Measurements from ENCODE around the gene ZNF302. TPM values are rescaled to one million over a fixed set of nuclear protein-coding genes. Genes with fewer than 3 reads are reported as not detected.

ZNF302 gene
- total RNA-seq, 1 experiment from 2014 or later = 27.7 TPM

GRCh38 chr19:34731019-34731829, 53.7 kb downstream of the ZNF302 start:
- Histone ChIP-seq H3K27me3 (replicated peaks; ENCODE audit: insufficient read depth, low read depth, low read length, poor library complexity) (no peaks in the 10 kb centered on the region), H3K27ac (ENCODE audit: low read depth, low read length, poor library complexity, severe bottlenecking) (no peak overlapping the region), H3K36me3 (ENCODE audit: insufficient read depth, low read length, poor library complexity, severe bottlenecking) (no peaks in the 10 kb centered on the region), H3K9me3 (ENCODE audit: low read depth, low read length, poor library complexity, severe bottlenecking) (no peaks in the 10 kb centered on the region), H3K4me1 (ENCODE audit: insufficient read depth, low read length, poor library complexity, severe bottlenecking) (no peaks in the 10 kb centered on the region), H3K4me3 (ENCODE audit: low read depth, low read length, poor library complexity, severe bottlenecking) (no peak overlapping the region)
- CTCF ChIA-PET = no interaction called here
- no peak for DNase-seq (ENCODE audit: low spot score)
- intact Hi-C loops (cut with micrococcal nuclease; ENCODE audit: unreplicated experiment) = no loop called here
- BruUV-seq (replicated peaks) = no TSS peak
- POLR2A ChIA-PET (ENCODE audit: low non-redundant PET) = no interaction called here
- no peak for TF ChIP-seq EZH2 (IDR thresholded peaks at IDR 0.05; ENCODE audit: borderline replicate concordance, low read depth, low read length, poor library complexity, severe bottlenecking)
- no peak for TF ChIP-seq CTCF (conservative IDR thresholded peaks at IDR 0.05; ENCODE audit: low read depth, low read length)

- POLR2A ChIA-PET (ENCODE audit: low non-redundant PET) = no interaction called here
- TF ChIP-seq CTCF (conservative IDR thresholded peaks at IDR 0.05; ENCODE audit: low read depth, low read length) (no peak), EZH2 (IDR thresholded peaks at IDR 0.05; ENCODE audit: borderline replicate concordance, low read depth, low read length, poor library complexity, severe bottlenecking) (no peak)
- Histone ChIP-seq H3K27ac (ENCODE audit: low read depth, low read length, poor library complexity, severe bottlenecking) (no peak overlapping the region), H3K9me3 (ENCODE audit: low read depth, low read length, poor library complexity, severe bottlenecking) (no peaks in the 10 kb centered on the region), H3K36me3 (ENCODE audit: insufficient read depth, low read length, poor library complexity, severe bottlenecking) (no peaks in the 10 kb centered on the region), H3K4me1 (ENCODE audit: insufficient read depth, low read length, poor library complexity, severe bottlenecking) (no peaks in the 10 kb centered on the region), H3K27me3 (replicated peaks; ENCODE audit: insufficient read depth, low read depth, low read length, poor library complexity) (no peaks in the 10 kb centered on the region), H3K4me3 (ENCODE audit: low read depth, low read length, poor library complexity, severe bottlenecking) (no peak overlapping the region)
- CTCF ChIA-PET = no interaction called here
- intact Hi-C loops (cut with micrococcal nuclease; ENCODE audit: unreplicated experiment) = no loop called here
- no TSS peak for BruUV-seq (replicated peaks)
- no peak for DNase-seq (ENCODE audit: low spot score)
Observed at GRCh38 chr19:34731964-34732363, 54.5 kb downstream of the ZNF302 start.

GRCh38 chr19:34732612-34733211, 55.2 kb downstream of the ZNF302 start:
- H3K27me3 ChIP-seq (replicated peaks; ENCODE audit: insufficient read depth, low read depth, low read length, poor library complexity) = no peaks in the 10 kb centered on the region
- no peak overlapping the region for H3K27ac ChIP-seq (ENCODE audit: low read depth, low read length, poor library complexity, severe bottlenecking)
- ChIA-PET CTCF (no interaction called here), POLR2A (ENCODE audit: low non-redundant PET) (no interaction called here)
- BruUV-seq (replicated peaks) = no TSS peak
- intact Hi-C loops (cut with micrococcal nuclease; ENCODE audit: unreplicated experiment) = no loop called here
- DNase-seq (ENCODE audit: low spot score) = no peak
- TF ChIP-seq CTCF (conservative IDR thresholded peaks at IDR 0.05; ENCODE audit: low read depth, low read length) = no peak
- TF ChIP-seq EZH2 (IDR thresholded peaks at IDR 0.05; ENCODE audit: borderline replicate concordance, low read depth, low read length, poor library complexity, severe bottlenecking) = no peak
- H3K36me3 ChIP-seq (ENCODE audit: insufficient read depth, low read length, poor library complexity, severe bottlenecking) = no peaks in the 10 kb centered on the region
- H3K9me3 ChIP-seq (ENCODE audit: low read depth, low read length, poor library complexity, severe bottlenecking) = no peaks in the 10 kb centered on the region
- no peaks in the 10 kb centered on the region for H3K4me1 ChIP-seq (ENCODE audit: insufficient read depth, low read length, poor library complexity, severe bottlenecking)
- H3K4me3 ChIP-seq (ENCODE audit: low read depth, low read length, poor library complexity, severe bottlenecking) = peak overlapping the region; percentile 74

Measured in A673 (cell line).